Measurements from ENCODE around the gene OAT.
"Not testable (repeated sequence)": the region's sequence is repeated elsewhere in the genome, so short reads cannot be mapped to it uniquely, and the experiment has no call there.

OAT gene

DNA sequence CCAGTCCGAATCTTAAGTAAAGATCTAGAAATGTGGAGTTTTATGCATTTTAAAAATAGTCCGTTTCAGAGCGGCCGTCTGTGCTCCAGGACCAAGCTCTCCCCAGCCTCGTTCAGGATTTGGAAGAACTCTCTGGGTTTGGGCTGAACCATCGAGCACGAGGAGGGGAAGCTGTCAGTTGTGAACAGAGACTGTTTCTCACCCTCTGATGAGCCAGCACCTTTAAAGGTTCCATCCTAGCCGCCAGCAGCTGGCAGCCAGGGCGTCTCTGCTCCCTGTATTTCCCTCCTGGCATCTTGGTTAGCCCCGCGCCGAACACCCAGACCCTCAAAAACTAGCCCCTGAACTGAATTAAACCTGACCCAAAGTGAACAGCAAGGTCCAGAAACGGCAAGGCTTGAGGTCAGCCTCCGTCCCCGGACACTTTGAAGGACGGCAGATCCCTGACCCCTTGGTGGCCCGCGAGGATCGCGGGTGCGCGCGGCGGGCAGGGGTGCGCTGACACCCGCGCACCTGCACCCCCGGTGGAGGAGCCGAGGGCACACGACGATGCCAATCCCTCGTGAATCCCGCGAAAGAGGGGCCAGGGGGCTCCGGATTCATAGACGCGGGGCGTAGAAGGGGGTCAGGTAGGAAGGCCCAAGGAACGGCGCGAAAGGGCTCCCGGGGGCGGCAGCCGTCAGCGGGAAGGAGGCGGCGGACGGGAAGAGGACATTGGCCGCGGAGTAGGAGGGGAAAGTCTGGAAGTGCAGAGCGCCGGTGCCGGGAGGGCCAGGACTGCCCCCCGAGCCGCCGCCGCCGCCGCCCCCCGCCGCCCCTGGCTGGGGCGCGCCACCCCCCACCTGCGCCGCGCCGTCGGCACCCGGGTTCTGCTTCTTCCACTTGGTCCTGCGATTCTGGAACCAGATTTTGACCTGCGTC lies 28.4 kb upstream of the OAT start:
- no peak for DNase-seq

DNA sequence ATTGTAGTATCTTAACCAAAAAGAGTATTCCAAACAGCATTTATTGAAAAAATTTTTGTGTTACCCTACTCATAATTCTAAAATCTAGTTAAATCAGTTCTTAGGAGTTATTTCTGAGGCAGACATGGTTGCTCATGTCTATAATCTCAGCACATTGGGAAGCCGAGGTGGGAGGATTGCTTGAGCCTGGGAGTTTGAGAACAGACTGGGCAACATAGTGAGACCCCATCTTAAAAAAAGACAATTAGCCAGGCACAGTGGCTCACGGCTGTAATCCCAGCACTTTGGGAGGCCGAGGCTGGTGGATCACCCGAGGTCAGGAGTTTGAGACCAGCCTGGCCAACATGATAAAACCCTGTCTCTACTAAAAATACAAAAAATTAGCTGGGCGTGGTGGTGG lies 23.0 kb upstream of the OAT start:
- DNase-seq: not testable (repeated sequence)

DNA sequence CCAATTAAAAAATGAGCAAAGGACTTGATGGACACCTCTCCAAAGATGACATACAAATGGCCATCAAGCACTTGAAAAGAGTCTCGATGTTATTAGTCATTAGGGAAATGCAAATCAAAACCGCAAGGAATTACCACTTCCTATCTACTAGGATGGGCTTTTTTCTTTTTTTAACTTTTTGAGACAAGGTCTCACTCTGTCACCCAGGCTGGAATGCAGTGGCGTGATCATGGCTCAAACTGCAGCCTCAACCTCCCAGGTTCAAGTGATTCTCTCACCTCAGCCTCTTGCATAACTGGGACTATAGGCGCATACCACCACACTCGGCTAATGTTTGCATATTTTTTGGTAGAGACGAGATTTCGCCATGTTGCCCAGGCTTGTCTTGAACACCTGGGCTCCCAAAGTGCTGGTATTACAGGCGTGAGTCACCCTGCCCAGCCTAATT lies 17.5 kb upstream of the OAT start:
- DNase-seq: peak; percentile 63 to 64

DNA sequence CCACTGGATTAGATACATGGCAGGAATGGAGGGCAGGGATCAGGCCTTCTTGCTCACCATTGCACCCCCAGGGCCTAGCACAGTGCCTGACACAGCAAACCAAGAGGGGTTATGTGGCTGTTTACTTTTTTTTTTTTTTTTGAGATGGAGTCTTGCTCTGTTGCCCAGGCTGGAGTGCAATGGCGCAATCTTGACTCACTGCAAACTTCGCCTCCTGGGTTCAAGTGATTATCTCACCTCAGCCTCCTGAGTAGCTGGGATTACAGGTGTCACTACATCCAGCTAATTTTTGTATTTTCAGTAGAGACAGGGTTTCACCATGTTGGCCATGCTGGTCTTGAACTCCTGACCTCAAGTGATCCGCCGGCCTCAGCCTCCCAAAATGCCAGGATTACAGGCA lies 17.0 kb upstream of the OAT start:
- DNase-seq: not testable (repeated sequence)

DNA sequence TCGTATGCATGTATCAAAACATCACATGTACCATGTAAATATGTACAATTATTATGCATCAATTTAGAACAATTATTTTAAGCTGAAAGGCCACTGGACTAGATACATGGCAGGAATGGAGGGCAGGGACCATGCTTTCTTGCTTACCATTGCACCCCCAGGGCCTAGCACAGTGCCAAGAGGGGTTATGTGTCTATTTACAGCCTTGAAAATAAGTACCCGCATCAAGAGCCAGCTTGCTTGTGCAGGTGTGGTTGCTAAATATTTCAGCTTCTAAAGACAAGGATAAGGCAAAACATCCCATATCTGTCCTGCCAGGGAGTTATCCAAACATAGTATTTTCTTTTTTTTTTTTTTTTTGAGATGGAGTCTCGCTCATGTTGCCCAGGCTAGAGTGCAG lies 14.7 kb upstream of the OAT start:
- no peak for DNase-seq

DNA sequence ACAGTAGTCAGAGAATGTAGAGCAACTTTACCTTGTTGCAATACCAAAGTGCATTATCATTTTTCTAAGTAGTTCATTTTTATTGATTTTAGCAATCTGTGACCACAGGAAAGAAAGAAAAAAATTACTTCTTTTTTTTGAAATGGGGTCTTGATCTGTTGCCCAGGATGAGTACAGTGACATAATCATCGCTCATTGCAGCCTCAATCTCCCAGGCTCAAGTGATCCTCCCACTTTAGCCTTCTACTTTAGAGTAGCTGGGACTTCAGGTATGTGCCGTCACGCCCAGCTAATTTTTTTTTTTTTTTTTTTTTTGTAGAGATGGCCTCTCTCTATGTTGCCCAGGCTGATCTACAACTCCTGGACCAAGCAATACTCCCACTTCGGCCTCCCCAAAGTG lies 11.4 kb upstream of the OAT start:
- DNase-seq: no peak

DNA sequence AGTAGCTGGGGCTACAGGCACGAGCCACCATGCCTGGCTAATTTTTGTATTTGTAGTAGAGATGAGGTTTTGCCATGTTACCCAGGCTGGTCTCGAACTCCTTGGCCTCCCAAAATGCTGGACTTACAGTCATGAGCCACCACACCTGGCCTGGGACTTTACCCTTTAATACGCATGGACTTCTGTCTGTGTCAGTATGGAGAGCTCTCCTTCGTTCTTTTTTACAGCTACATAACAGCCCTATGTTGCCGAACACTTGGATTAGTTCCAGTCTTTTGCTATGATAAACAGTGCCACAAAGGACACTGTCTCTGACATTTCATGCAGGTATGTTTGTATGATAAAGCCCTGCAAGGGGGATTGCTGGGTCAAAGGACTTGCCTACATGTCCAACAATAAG lies 10.9 kb upstream of the OAT start:
- no peak for DNase-seq

DNA sequence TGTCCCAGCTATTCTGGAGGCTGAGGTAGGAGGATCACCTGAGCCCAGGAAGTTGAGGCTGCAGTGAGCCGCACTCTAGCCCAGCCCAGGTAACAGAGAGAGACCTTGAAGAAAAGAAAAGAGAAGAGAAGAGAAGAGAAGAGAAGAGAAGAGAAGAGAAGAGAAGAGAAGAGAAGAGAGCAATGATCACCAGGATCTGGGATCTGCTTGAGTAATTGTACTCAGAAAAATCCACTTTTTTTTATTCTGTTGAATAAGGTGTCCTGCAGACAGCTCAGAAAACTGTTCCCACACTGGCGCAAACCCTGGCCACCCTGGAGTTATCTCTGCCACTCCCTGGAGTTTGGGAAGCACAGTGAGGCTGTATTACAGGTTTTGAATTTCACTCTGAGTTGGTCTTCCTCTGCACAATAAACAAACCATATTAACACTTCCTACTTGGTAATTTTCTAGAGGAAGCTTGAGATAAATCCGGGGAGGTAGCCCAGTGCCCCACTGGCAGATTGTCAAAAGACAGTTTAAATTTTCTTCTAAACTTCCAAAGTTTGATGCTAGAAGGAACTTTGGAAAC lies 9.6 kb upstream of the OAT start:
- DNase-seq: no peak

DNA sequence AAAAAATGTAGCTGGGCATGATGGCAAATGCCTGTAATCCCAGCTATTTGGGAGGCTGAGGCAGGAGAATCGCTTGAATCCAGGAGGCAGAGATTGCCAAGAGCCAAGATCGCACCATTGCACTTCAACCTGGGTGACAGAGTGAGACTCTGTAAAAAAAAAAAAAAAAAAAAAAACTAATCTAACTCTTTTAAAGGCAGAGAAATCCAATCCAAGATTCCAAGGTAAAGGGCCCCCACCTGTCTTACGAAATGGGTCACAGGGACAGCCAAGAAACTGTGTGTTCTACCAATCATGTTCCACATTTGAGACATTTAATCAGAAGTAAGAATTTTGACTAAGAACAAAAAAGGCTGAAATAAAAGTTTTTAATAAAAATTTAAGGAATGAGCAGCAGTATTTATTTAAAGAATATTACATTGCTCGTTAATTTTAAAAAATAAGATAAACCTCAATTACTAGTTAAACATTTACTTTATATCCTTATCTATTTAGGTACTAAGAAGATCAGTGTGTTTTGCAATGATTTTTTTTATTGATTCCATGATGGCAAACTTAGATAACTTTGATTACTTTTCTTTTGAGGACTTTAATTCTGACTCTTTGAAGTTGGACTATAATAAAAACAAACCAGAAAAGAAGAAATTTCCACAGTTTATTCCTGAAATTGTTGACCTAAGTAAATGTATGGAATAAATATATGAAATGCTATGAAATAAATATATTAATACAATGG lies 6.7 kb upstream of the OAT start:
- no peak for DNase-seq

DNA sequence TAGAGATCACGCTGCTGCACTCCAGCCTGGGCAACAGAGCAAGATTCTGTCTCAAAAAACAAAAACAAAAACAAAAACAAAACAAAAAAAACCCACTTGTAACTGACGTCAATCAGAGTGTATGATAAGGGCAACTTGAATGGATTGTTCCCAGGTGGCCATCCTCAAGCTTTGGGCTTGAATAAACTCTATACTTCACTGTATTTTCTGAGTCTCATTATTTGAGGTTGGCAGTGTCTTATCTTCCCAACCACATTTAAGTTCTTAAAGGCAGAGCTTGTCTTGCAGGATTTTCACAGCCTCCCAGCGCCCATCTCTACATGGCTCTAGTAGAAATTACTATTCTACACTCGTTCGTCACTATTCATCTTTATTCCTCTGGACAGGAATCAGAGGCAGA lies 5.1 kb upstream of the OAT start:
- no peak for DNase-seq

DNA sequence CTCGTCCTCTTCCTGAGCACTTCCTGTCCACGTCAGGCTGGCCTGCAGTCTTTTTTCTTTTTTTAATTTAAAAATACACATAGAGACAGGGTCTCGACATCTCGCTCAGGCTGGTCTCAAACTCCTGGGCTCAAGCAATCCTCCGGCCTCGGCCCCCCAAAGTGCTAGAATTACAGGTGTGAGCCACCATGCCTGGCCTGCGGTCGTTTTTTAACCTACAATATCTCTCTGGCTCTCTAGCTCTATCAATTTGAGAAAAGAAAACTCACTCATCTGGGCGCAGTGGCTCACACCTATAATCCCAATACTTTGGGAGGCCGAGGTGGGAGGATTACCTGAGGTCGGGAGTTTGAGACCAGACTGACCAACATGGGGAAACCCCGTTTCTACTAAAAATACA lies 4.0 kb upstream of the OAT start:
- DNase-seq: no peak

DNA sequence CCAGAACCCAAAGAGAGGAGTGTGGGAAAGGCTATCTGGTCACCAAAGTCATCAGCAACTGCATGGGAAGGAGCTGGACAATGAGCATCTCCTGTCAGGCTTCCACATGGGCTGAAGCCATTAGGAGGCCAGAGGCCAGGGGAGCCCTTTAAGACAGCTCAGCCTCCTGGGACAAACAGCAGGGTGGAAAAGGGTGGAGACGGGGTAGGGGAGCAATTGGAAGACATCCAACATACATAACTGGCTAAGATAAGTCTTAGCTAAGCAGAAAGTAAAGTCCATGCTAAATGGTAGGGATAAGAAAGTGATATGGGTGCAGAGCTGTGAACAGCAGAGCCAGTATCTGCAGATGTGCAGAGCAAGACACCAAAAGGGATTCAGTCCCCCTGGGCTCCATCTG lies 1.5 kb upstream of the OAT start:
- DNase-seq: no peak

DNA sequence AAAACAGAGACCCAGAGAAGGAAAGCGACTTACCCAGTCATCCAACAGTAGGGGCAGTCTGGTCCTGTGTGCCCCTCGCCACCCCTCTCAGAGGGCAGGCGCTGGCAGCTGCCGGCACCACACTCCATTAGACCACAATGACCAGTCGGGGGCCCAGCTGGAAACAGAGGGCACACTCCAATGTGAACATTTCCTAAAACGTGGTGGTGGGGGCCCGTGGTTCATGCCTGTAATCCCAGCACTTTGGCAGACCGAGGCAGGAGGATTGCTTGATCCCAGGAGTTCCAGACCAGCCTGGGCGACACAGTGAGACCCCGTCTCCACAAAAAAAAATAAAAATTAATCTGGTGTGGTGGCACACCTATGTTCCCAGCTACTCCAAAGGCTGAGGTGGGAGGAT lies 912 bp upstream of the OAT start:
- DNase-seq: no peak

DNA sequence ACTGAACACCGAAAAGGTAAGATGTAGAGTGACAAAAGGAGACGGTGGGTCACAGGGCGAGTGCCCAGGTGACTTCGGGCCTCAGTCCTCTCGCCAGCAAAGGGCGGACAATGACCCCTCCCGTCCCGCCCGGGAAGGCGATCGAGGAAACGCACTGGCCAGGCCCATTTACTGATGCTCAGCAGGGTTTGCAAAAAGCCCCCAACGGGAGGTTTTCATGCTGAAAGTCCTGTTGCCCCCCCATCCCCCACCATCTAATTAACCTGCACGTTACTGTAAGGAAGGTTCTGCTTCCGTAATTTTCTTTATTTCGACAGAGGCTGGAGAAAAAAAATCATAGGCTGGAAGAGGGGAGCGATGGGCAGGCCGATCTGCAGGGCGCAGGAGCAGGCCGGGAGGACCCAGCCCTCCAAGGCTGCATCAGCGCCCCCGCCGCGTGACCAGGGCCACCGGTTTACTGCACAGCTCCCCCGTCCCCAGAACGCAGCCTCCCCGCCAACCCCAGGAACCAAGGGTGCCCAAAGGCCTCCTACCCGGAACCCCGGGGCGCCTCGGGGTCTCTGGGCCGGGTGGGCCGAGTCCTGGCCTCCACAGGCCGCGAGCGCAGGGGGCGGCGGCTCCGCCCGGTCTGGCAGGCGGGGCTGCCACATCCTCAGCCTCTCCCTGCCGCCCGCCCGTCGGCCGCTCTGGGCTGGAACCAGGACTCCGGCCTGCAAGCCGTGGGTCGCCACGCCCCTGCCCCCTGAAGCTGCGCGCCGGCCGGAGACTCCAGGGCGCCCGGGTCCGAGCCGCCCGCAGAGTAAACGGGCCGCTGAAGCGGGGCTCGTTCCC lies 613 bp downstream of the OAT start:
- DNase-seq: peak; percentile 55 to 59

DNA sequence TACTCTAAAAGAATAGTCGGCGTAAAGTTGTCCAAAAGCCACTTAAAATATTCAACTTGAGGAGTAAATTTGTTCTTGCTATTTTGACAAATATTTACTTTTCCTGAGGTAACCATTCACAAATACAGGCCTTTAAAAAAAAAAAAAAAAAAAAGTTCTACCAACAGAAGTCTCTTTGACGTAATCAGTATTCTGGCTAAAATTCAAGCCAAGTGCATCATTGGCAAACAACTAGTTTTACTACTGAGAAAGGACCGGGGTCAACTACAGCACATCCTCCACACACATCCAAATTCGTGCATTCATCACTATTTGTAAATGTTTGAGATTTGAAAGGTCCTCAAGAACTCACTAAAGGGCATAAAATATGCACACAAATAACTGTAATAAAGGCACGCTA lies 2.0 kb downstream of the OAT start:
- DNase-seq: no peak

DNA sequence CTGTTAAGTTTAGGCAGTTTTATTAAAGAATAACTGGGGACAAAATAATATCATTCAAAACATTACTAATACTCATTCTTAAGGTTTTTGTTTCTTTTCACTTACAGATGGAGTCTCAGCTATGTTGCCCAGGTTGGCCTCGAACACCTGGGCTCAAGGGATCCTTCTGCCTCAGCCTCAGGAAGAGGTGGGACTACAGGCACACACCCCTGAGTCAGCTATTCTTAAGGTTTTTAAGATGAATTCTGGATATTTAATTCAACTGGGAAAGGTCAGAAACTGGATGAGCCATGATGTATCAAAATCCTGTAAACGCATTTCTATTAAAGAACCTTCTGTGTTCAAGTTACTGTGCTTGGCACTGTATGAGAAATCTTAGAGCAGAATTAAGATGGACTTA lies 3.5 kb downstream of the OAT start:
- DNase-seq: no peak

DNA sequence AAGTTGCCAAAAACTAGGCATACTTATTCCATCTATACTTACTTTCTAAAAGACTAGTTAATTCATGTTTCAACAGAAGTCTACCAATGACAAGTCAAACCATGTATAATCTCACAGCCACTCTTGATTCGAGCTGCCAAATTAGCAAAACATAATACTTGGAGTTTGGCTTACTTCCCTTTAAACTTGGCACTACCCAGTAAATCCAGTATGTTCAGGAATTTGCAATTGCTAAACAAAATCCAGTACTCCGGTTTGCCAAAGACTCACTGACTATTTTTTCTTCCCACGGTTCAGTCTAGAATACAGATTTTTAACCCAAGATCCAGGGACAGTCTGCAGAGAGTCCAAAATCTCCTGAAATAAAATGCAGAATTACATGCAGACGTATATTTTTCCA lies 4.6 kb downstream of the OAT start:
- no peak for DNase-seq

DNA sequence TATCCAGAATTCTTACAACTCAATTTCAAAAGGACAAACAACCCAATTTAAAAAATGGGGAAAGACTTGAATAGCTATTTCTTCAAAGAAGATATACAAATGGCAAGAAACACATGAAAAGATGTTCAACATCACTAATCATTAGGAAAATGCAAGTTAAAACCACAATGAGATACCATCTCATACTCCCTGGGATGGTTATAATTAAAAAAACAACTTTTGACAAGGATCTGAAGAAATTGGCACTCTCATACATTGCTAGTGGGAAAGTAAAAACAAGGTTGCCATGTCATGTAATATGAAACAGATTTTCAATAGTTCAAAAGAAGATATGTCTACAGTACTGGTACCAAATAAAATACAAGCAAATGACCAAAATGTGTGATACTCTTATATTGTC lies 9.0 kb downstream of the OAT start:
- DNase-seq: no peak

DNA sequence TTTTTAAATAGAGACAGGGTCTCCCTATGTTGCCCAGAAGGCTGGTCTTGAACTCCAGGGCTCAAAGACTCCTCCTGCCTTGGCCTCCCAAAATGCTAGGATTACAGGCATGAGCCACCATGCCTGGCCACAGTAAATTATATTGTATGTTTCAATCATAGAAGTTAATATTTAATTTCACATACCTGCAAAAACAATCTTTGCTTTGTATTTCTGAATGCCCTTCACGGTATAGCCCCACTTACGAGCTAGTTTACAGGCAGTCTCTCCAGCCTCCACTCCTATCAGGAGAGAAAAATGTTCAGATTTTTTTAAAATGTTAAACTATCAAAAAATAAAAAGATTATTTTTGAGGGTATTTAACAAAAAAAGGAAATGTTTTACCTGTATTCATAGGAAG lies 10.4 kb downstream of the OAT start:
- no peak for DNase-seq

DNA sequence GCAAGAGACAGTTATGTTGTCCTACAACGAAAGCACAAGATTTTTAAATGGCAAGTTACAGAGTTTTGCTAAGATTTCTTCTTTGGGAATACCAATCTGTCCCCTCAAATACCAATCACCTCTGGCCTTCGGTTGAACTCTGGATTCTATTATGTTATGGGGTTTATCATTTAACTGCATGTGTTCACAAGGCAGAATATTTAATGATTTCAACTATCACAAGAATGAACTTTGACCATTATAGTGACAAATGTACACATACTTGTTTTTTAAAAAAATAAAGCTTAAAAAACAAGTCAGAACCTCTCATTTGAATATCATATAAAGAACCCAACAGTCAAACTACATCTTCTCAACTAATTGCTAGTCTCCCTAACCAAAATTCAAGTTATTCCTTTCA lies 11.3 kb downstream of the OAT start:
- DNase-seq: no peak

DNA sequence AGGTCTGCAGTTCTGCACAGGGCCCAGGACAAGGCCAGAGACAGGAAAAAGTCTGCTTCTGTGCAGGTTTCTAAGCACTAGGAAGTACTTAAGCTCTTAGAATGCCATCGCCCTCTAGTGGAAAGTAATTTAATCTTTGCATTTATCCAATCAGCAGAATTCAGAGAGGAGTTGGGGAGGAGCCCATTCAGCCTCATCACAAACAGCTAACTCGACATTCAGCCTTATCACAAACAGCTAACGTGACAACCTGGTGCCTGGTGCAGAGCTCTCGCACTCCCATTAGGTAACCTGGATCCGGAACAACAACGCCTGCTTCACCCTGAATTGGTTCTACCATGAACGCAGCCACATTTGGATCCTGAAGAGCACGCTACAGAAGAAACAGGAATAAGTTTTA lies 15.2 kb downstream of the OAT start:
- DNase-seq: peak; percentile 97 to 99

DNA sequence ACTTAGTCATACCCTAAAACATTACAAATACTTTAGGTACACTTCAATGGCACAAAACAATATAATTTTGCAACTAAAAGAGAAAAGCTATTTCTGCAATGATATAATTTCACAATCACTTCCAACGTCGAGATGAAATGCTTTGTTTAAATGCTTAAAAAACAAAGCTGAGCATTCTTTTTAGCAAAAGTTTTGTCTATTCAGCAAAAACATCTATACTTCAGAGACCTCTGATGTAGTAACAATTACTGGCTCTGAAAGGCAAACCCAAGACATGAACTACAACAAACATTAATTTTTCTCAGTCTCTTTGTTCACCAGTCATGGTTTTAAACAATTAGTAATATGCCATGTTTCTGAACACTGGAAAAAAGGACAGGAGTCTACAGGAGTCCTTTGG lies 16.4 kb downstream of the OAT start:
- no peak for DNase-seq

DNA sequence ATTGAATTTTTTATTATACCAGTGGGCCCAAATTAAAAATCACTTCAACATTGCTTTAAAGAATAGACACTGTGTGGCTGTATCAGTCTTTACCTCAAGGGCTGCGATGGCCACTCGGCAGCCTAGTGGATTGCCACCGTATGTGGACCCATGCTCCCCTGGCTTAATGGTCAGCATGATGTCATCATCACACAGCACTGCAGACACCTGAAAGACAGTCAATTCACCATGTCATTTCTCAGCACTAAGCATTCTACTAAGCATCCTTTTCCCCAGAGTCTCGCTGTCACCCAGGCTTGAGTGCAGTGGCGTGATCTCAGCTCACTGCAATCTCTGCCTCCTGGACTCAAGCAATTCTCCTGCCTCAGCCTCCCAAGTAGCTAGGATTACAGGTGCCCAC lies 17.1 kb downstream of the OAT start:
- no peak for DNase-seq

All from Kasumi-1 (cell line).